Measurements from ENCODE around the gene WDR45.

WDR45 gene

GRCh38 chrX:49106930-49107329 lies 27.2 kb upstream of the WDR45 start:
- H3K36me3 ChIP-seq (ENCODE audit: control insufficient read depth in 2 of 2, insufficient read depth in 2 of 2, low read length in 2 of 2): peaks cover 0 to 2% of the 10 kb centered on the region in 2 donors
- H3K9ac ChIP-seq (ENCODE audit: low read length in 2 of 2): no peak overlapping the region

GRCh38 chrX:49106296-49106695 lies 26.6 kb upstream of the WDR45 start:
- no peak overlapping the region for H3K27ac ChIP-seq (ENCODE audit: low read length)
- peaks cover 0 to 4% of the 10 kb centered on the region in 2 donors for H3K27me3 ChIP-seq (ENCODE audit: control insufficient read depth in 1 of 2, insufficient read depth in 2 of 2, low read length in 2 of 2)
- H3K4me1 ChIP-seq (ENCODE audit: control insufficient read depth, insufficient read depth, low read length): peaks cover 5% of the 10 kb centered on the region
- H3K4me3 ChIP-seq (ENCODE audit: low read length in 2 of 2): no peak overlapping the region
- H3K9me3 ChIP-seq (ENCODE audit: control insufficient read depth in 2 of 2, low read length in 2 of 2): no peaks in the 10 kb centered on the region
- peaks cover 0 to 2% of the 10 kb centered on the region in 2 donors for H3K36me3 ChIP-seq (ENCODE audit: control insufficient read depth in 2 of 2, insufficient read depth in 2 of 2, low read length in 2 of 2)
- no peak overlapping the region for H3K9ac ChIP-seq (ENCODE audit: low read length in 2 of 2)

More at GRCh38 chrX:49106930-49107329, 27.2 kb upstream of the WDR45 start:
- H3K9me3 ChIP-seq (ENCODE audit: control insufficient read depth in 2 of 2, low read length in 2 of 2): no peaks in the 10 kb centered on the region
- H3K27me3 ChIP-seq (ENCODE audit: control insufficient read depth in 1 of 2, insufficient read depth in 2 of 2, low read length in 2 of 2): peaks cover 0 to 4% of the 10 kb centered on the region in 2 donors
- no peak overlapping the region for H3K4me3 ChIP-seq (ENCODE audit: low read length in 2 of 2)
- no peak overlapping the region for H3K27ac ChIP-seq (ENCODE audit: low read length)
- no peaks in the 10 kb centered on the region for H3K4me1 ChIP-seq (ENCODE audit: control insufficient read depth, insufficient read depth, low read length)

GRCh38 chrX:49103637-49104036 lies 23.9 kb upstream of the WDR45 start:
- Histone ChIP-seq H3K27me3 (ENCODE audit: control insufficient read depth in 1 of 2, insufficient read depth in 2 of 2, low read length in 2 of 2) (peaks cover 0 to 4% of the 10 kb centered on the region in 2 donors), H3K27ac (ENCODE audit: low read length) (no peak overlapping the region), H3K36me3 (ENCODE audit: control insufficient read depth in 2 of 2, insufficient read depth in 2 of 2, low read length in 2 of 2) (no peaks in the 10 kb centered on the region), H3K9me3 (ENCODE audit: control insufficient read depth in 2 of 2, low read length in 2 of 2) (no peaks in the 10 kb centered on the region), H3K4me1 (ENCODE audit: control insufficient read depth, insufficient read depth, low read length) (peaks cover 10% of the 10 kb centered on the region), H3K9ac (ENCODE audit: low read length in 2 of 2) (no peak overlapping the region), H3K4me3 (ENCODE audit: low read length in 2 of 2) (no peak overlapping the region)

GRCh38 chrX:49102190-49102589 lies 22.5 kb upstream of the WDR45 start:
- no peak overlapping the region for H3K27ac ChIP-seq (ENCODE audit: low read length)
- peaks cover 10% of the 10 kb centered on the region for H3K4me1 ChIP-seq (ENCODE audit: control insufficient read depth, insufficient read depth, low read length)
- H3K9me3 ChIP-seq (ENCODE audit: control insufficient read depth in 2 of 2, low read length in 2 of 2): no peaks in the 10 kb centered on the region
- no peak overlapping the region for H3K4me3 ChIP-seq (ENCODE audit: low read length in 2 of 2)
- H3K36me3 ChIP-seq (ENCODE audit: control insufficient read depth in 2 of 2, insufficient read depth in 2 of 2, low read length in 2 of 2): no peaks in the 10 kb centered on the region
- H3K27me3 ChIP-seq (ENCODE audit: control insufficient read depth in 1 of 2, insufficient read depth in 2 of 2, low read length in 2 of 2): peaks cover 0 to 4% of the 10 kb centered on the region in 2 donors
- no peak overlapping the region for H3K9ac ChIP-seq (ENCODE audit: low read length in 2 of 2)

- Histone ChIP-seq H3K4me3 (ENCODE audit: low read length in 2 of 2) (peak overlapping the region; percentile 43 to 87), H3K9me3 (ENCODE audit: control insufficient read depth in 2 of 2, low read length in 2 of 2) (no peaks in the 10 kb centered on the region), H3K27me3 (ENCODE audit: control insufficient read depth in 1 of 2, insufficient read depth in 2 of 2, low read length in 2 of 2) (peaks cover 0 to 3% of the 10 kb centered on the region in 2 donors), H3K36me3 (ENCODE audit: control insufficient read depth in 2 of 2, insufficient read depth in 2 of 2, low read length in 2 of 2) (no peaks in the 10 kb centered on the region), H3K27ac (ENCODE audit: low read length) (no peak overlapping the region), H3K9ac (ENCODE audit: low read length in 2 of 2) (peak overlapping the region in 1 of 2 donors; percentile 59), H3K4me1 (ENCODE audit: control insufficient read depth, insufficient read depth, low read length) (peaks cover 10% of the 10 kb centered on the region)
Observed at GRCh38 chrX:49101629-49101984, 21.9 kb upstream of the WDR45 start.

GRCh38 chrX:49100704-49101628 lies 21.3 kb upstream of the WDR45 start:
- H3K9me3 ChIP-seq (ENCODE audit: control insufficient read depth in 2 of 2, low read length in 2 of 2): no peaks in the 10 kb centered on the region
- no peaks in the 10 kb centered on the region for H3K27me3 ChIP-seq (ENCODE audit: control insufficient read depth in 1 of 2, insufficient read depth in 2 of 2, low read length in 2 of 2)
- H3K4me3 ChIP-seq (ENCODE audit: low read length in 2 of 2): peak overlapping the region; percentile 78 to 87
- no peaks in the 10 kb centered on the region for H3K36me3 ChIP-seq (ENCODE audit: control insufficient read depth in 2 of 2, insufficient read depth in 2 of 2, low read length in 2 of 2)
- H3K27ac ChIP-seq (ENCODE audit: low read length): peak overlapping the region; percentile 69
- H3K9ac ChIP-seq (ENCODE audit: low read length in 2 of 2): peak overlapping the region; percentile 69 to 75
- peaks cover 10% of the 10 kb centered on the region for H3K4me1 ChIP-seq (ENCODE audit: control insufficient read depth, insufficient read depth, low read length)

DNA sequence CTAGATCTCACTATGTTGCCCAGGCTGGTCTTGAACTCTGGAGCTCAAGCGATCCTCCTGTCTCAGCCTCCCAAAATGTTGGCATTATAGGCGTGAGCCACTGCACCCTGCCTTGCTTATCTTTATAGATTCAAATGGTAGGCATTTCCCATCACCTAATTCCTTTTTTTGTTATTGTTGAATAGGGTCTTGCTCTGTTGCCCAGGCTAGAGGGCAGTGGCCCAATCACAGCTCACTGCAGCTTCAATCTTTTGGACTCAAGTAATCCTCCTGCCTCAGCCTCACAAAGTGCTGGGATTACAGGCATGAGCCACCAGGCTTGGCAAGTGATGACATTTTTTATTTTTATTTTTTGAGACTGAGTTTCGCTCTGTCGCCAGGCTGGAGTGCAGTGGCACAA lies 16.7 kb upstream of the WDR45 start:
- no peaks in the 10 kb centered on the region for H3K9me3 ChIP-seq (ENCODE audit: control insufficient read depth in 2 of 2, low read length in 2 of 2)
- H3K4me3 ChIP-seq (ENCODE audit: low read length in 2 of 2): no peak overlapping the region
- H3K4me1 ChIP-seq (ENCODE audit: control insufficient read depth, insufficient read depth, low read length): peaks cover 7% of the 10 kb centered on the region
- H3K36me3 ChIP-seq (ENCODE audit: control insufficient read depth in 2 of 2, insufficient read depth in 2 of 2, low read length in 2 of 2): no peaks in the 10 kb centered on the region
- H3K27ac ChIP-seq (ENCODE audit: low read length): no peak overlapping the region
- no peaks in the 10 kb centered on the region for H3K27me3 ChIP-seq (ENCODE audit: control insufficient read depth in 1 of 2, insufficient read depth in 2 of 2, low read length in 2 of 2)
- H3K9ac ChIP-seq (ENCODE audit: low read length in 2 of 2): no peak overlapping the region

DNA sequence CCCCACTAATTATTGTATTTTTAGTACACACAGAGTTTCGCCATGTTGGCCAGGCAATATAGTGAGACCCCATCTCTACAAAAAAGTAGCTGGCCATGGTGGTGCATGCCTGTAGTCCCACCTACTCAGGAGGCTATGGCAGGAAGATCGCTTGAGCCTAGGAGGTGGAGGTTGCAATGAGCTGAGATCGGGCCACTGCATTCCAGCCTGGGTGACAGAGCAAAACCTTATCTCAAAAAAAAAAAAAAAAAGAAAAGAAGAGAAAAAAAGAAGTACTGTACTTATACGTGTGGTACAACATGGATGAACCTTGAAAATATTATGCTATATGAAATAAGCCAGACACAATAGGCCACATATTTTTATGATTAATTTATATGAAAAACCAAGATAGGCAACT lies 9.9 kb upstream of the WDR45 start:
- no peaks in the 10 kb centered on the region for H3K27me3 ChIP-seq (ENCODE audit: control insufficient read depth in 1 of 2, insufficient read depth in 2 of 2, low read length in 2 of 2)
- no peak overlapping the region for H3K4me3 ChIP-seq (ENCODE audit: low read length in 2 of 2)
- no peaks in the 10 kb centered on the region for H3K4me1 ChIP-seq (ENCODE audit: control insufficient read depth, insufficient read depth, low read length)
- no peaks in the 10 kb centered on the region for H3K9me3 ChIP-seq (ENCODE audit: control insufficient read depth in 2 of 2, low read length in 2 of 2)
- no peak overlapping the region for H3K27ac ChIP-seq (ENCODE audit: low read length)
- no peaks in the 10 kb centered on the region for H3K36me3 ChIP-seq (ENCODE audit: control insufficient read depth in 2 of 2, insufficient read depth in 2 of 2, low read length in 2 of 2)
- H3K9ac ChIP-seq (ENCODE audit: low read length in 2 of 2): no peak overlapping the region

DNA sequence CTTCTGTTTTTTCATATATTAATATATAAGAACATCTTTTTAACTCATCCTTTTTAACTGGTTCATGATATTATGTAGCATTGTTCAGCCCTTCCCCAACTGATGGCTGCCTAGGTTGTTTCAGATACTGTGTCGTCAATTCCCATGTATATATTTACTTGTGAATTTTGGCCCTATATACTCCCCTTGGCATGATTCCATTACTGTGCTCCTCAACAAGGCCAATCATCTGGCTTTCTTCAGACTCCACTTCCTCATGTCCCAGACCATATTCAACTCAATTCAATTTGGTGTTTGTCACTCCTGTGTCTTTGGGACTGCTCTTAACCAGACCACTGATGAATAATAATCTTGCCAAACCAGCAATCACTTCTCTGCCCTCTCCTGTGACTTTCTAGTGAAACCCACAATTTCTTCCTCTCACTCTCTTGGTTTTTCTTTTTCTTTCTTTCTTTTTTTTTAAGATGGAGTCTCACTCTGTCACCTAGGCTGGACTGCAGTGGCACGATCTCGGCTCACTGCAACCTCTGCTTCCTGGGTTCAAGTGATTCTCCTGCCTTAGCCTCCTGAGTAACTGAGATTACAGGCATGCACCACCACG lies 2.7 kb upstream of the WDR45 start:
- Histone ChIP-seq H3K9ac (ENCODE audit: low read length in 2 of 2) (no peak overlapping the region), H3K4me1 (ENCODE audit: control insufficient read depth, insufficient read depth, low read length) (peaks cover 5% of the 10 kb centered on the region), H3K27ac (ENCODE audit: low read length) (no peak overlapping the region), H3K27me3 (ENCODE audit: control insufficient read depth in 1 of 2, insufficient read depth in 2 of 2, low read length in 2 of 2) (no peaks in the 10 kb centered on the region), H3K4me3 (ENCODE audit: low read length in 2 of 2) (no peak overlapping the region), H3K36me3 (ENCODE audit: control insufficient read depth in 2 of 2, insufficient read depth in 2 of 2, low read length in 2 of 2) (peaks cover 0 to 4% of the 10 kb centered on the region in 2 donors), H3K9me3 (ENCODE audit: control insufficient read depth in 2 of 2, low read length in 2 of 2) (no peaks in the 10 kb centered on the region)

GRCh38 chrX:49077941-49078340 lies 1.7 kb downstream of the WDR45 start:
- H3K9ac ChIP-seq (ENCODE audit: low read length in 2 of 2): no peak overlapping the region

GRCh38 chrX:49075347-49075746 lies 4.3 kb downstream of the WDR45 start:
- no peak overlapping the region for H3K4me3 ChIP-seq (ENCODE audit: low read length in 2 of 2)
- H3K27ac ChIP-seq (ENCODE audit: low read length): no peak overlapping the region
- peaks cover 0 to 8% of the 10 kb centered on the region in 2 donors for H3K27me3 ChIP-seq (ENCODE audit: control insufficient read depth in 1 of 2, insufficient read depth in 2 of 2, low read length in 2 of 2)
- peaks cover 25% of the 10 kb centered on the region for H3K4me1 ChIP-seq (ENCODE audit: control insufficient read depth, insufficient read depth, low read length)
- H3K9me3 ChIP-seq (ENCODE audit: control insufficient read depth in 2 of 2, low read length in 2 of 2): no peaks in the 10 kb centered on the region
- H3K9ac ChIP-seq (ENCODE audit: low read length in 2 of 2): no peak overlapping the region
- peaks cover 2 to 4% of the 10 kb centered on the region in 2 donors for H3K36me3 ChIP-seq (ENCODE audit: control insufficient read depth in 2 of 2, insufficient read depth in 2 of 2, low read length in 2 of 2)

More at GRCh38 chrX:49077941-49078340, 1.7 kb downstream of the WDR45 start:
- Histone ChIP-seq H3K4me1 (ENCODE audit: control insufficient read depth, insufficient read depth, low read length) (peaks cover 17% of the 10 kb centered on the region), H3K4me3 (ENCODE audit: low read length in 2 of 2) (no peak overlapping the region), H3K27me3 (ENCODE audit: control insufficient read depth in 1 of 2, insufficient read depth in 2 of 2, low read length in 2 of 2) (peaks cover 0 to 3% of the 10 kb centered on the region in 2 donors), H3K27ac (ENCODE audit: low read length) (no peak overlapping the region), H3K9me3 (ENCODE audit: control insufficient read depth in 2 of 2, low read length in 2 of 2) (no peaks in the 10 kb centered on the region), H3K36me3 (ENCODE audit: control insufficient read depth in 2 of 2, insufficient read depth in 2 of 2, low read length in 2 of 2) (peaks cover 2 to 4% of the 10 kb centered on the region in 2 donors)
